H1 (cell line): Measurements from ENCODE around the gene PSMB9. TPM values are rescaled to one million over a fixed set of nuclear protein-coding genes. Genes with fewer than 3 reads are reported as not detected.

Experiments
- CTCF ChIA-PET: fragments of 300-600 bp; sonication (Branson Sonifier 250); formaldehyde crosslinking; loops from one replicate; lab custom pipeline; 2021; ENCODE audit not compliant: partially characterized antibody; lab: Charles Lee
- POLR2A ChIA-PET: fragments of 300-600 bp; sonication (Branson Sonifier 250); formaldehyde crosslinking; loops from one replicate; lab custom pipeline; 2021; ENCODE audit warnings: inconsistent platforms; ENCODE audit not compliant: partially characterized antibody; lab: Charles Lee
- DNase-seq, 2 experiments: peaks; one replicate each; pipeline versions ENCODE4 v3.0.0 to v3.0.0-alpha.2; 2010 to 2022; ENCODE audit warnings: low spot score in 2 of 2, low read depth in 1 of 2, mixed read lengths in 1 of 2
- FAIRE-seq: peaks from 2 replicates; lab custom pipeline; 2011; peaks lifted over from hg19 to GRCh38; lab: Jason Lieb, UNC
- H2AFZ ChIP-seq: 2 replicates; pipeline ENCODE4 v1.8.1; 2012; ENCODE audit warnings: low read length, inconsistent platforms
- H2AK5ac ChIP-seq: 2 replicates; pipeline ENCODE4 v1.6.1; 2013; ENCODE audit warnings: low read depth, low read length
- H2BK120ac ChIP-seq: replicated peaks from 2 replicates; pipeline ENCODE3; 2013; ENCODE audit warnings: low read depth, low read length, inconsistent platforms
- H2BK12ac ChIP-seq: 2 replicates; pipeline ENCODE4 v1.6.1; 2013; ENCODE audit warnings: low read depth, low read length
- H2BK15ac ChIP-seq: 2 replicates; pipeline ENCODE4 v1.6.1; 2013; ENCODE audit warnings: low read length
- H2BK20ac ChIP-seq: 2 replicates; pipeline ENCODE4 v1.6.1; 2013; ENCODE audit warnings: low read length
- H2BK5ac ChIP-seq: 2 replicates; pipeline ENCODE4 v1.6.1; 2013; ENCODE audit warnings: low read depth, low read length
- H3K14ac ChIP-seq: 2 replicates; pipeline ENCODE4 v1.6.1; 2013; ENCODE audit warnings: inconsistent platforms; ENCODE audit not compliant: insufficient read length
- H3K18ac ChIP-seq: 2 replicates; pipeline ENCODE4 v1.6.1; 2013; ENCODE audit warnings: low read length; ENCODE audit errors: extremely low read depth
- H3K23ac ChIP-seq: 2 replicates; pipeline ENCODE4 v1.6.1; 2013; ENCODE audit warnings: inconsistent platforms; ENCODE audit not compliant: insufficient read length
- H3K23me2 ChIP-seq: 2 replicates; pipeline ENCODE4 v1.6.1; 2013; ENCODE audit warnings: low read depth, low read length
- H3K27ac ChIP-seq: 2 replicates; pipeline ENCODE4 v1.6.1; 2011; ENCODE audit warnings: low read depth, low read length, inconsistent platforms
- H3K27me3 ChIP-seq, 4 experiments: replicated peaks in 1 of 4; 1 replicate in 1 of 4; 2 replicates in 3 of 4; pipeline versions ENCODE4 v1.6.1 to v1.8.1; 2011 to 2013; ENCODE audit warnings: low read length in 3 of 4, mild to moderate bottlenecking in 3 of 4, inconsistent platforms in 2 of 4, mixed read lengths in 2 of 4, moderate library complexity in 1 of 4; ENCODE audit not compliant: control insufficient read depth in 3 of 4, insufficient read depth in 3 of 4; ENCODE audit errors: extremely low read depth in 1 of 4
- H3K36me3 ChIP-seq, 4 experiments: 2 replicates each; pipeline versions ENCODE4 v1.6.1 to v1.8.1; 2011 to 2013; ENCODE audit warnings: mild to moderate bottlenecking in 4 of 4, low read length in 3 of 4, moderate library complexity in 2 of 4, control low read depth in 1 of 4, inconsistent platforms in 1 of 4; ENCODE audit not compliant: insufficient read depth in 4 of 4, control insufficient read depth in 2 of 4
- H3K4ac ChIP-seq: replicated peaks from 2 replicates; pipeline ENCODE3; 2013; ENCODE audit warnings: low read length, low read depth, mixed read lengths, inconsistent platforms; ENCODE audit not compliant: insufficient read length
- H3K4me1 ChIP-seq, 4 experiments: replicated peaks in 1 of 4; 1 replicate in 1 of 4; 2 replicates in 3 of 4; pipeline versions ENCODE4 v1.6.1 to v1.8.1; 2011 to 2013; ENCODE audit warnings: low read length in 3 of 4, inconsistent platforms in 2 of 4, mixed read lengths in 1 of 4; ENCODE audit not compliant: insufficient read depth in 4 of 4, control insufficient read depth in 3 of 4
- H3K4me2 ChIP-seq, 2 experiments: 2 replicates each; pipeline versions ENCODE4 v1.6.1 to v1.8.1; 2011 to 2013; ENCODE audit warnings: low read depth in 2 of 2, low read length in 2 of 2, control low read depth in 1 of 2, inconsistent platforms in 1 of 2, mild to moderate bottlenecking in 1 of 2; ENCODE audit not compliant: insufficient read depth in 1 of 2
- H3K4me3 ChIP-seq, 4 experiments: fragments of 200-600, 300-600 bp in 1 of 4; sonication (generic), shearing (Covaris generic), sonication (Bioruptor Twin) in 1 of 4; 2 replicates each; pipeline versions ENCODE4 v1.5.1 to v1.8.1; 2011 to 2016; ENCODE audit warnings: low read length in 4 of 4, low read depth in 3 of 4, control low read depth in 2 of 4, inconsistent platforms in 2 of 4, mild to moderate bottlenecking in 2 of 4, mixed read lengths in 1 of 4, moderate library complexity in 1 of 4; ENCODE audit not compliant: insufficient read depth in 2 of 4; ENCODE audit errors: extremely low read depth in 1 of 4
- H3K56ac ChIP-seq: replicated peaks from 2 replicates; pipeline ENCODE3; 2013; ENCODE audit warnings: low read depth, mild to moderate bottlenecking, mixed read lengths, low read length, inconsistent platforms; ENCODE audit not compliant: insufficient read length
- H3K79me1 ChIP-seq: 2 replicates; pipeline ENCODE4 v1.6.1; 2013; ENCODE audit warnings: low read depth, low read length, control low read depth
- H3K79me2 ChIP-seq, 2 experiments: 2 replicates each; pipeline versions ENCODE4 v1.6.1 to v1.8.1; 2012 to 2013; ENCODE audit warnings: low read length in 2 of 2, mild to moderate bottlenecking in 2 of 2, inconsistent platforms in 1 of 2; ENCODE audit not compliant: insufficient read depth in 2 of 2, control insufficient read depth in 1 of 2
- H3K9ac ChIP-seq, 4 experiments: replicated peaks in 1 of 4; 1 replicate in 1 of 4; 2 replicates in 3 of 4; pipeline versions ENCODE4 v1.6.1 to v1.8.1; 2011 to 2013; ENCODE audit warnings: low read depth in 3 of 4, low read length in 3 of 4, control low read depth in 2 of 4, mild to moderate bottlenecking in 2 of 4, moderate library complexity in 2 of 4, inconsistent platforms in 1 of 4; ENCODE audit errors: extremely low read depth in 1 of 4
- H3K9me3 ChIP-seq, 2 experiments: 2 replicates each; pipeline versions ENCODE4 v1.6.1 to v1.8.1; 2012 to 2013; ENCODE audit warnings: mild to moderate bottlenecking in 2 of 2, moderate library complexity in 2 of 2, control low read depth in 1 of 2, inconsistent platforms in 1 of 2, low read depth in 1 of 2, low read length in 1 of 2, mixed read lengths in 1 of 2; ENCODE audit not compliant: insufficient read depth in 2 of 2
- H4K20me1 ChIP-seq, 2 experiments: replicated peaks in 1 of 2; 2 replicates each; pipeline versions ENCODE3 to v1.8.1; 2011 to 2013; ENCODE audit warnings: inconsistent platforms in 2 of 2, low read length in 2 of 2, mild to moderate bottlenecking in 1 of 2; ENCODE audit not compliant: insufficient read depth in 2 of 2, control insufficient read depth in 1 of 2
- H4K5ac ChIP-seq: 2 replicates; pipeline ENCODE4 v1.6.1; 2013; ENCODE audit warnings: low read length, low read depth, mixed read lengths, inconsistent platforms; ENCODE audit not compliant: insufficient read length
- H4K8ac ChIP-seq: 2 replicates; pipeline ENCODE4 v1.8.0; 2013; ENCODE audit warnings: mild to moderate bottlenecking, moderate library complexity, low read length, inconsistent platforms; ENCODE audit not compliant: insufficient read depth; ENCODE audit errors: extremely low read depth
- H4K91ac ChIP-seq: replicated peaks from 2 replicates; pipeline ENCODE3; 2013; ENCODE audit warnings: low read length, mixed read lengths, inconsistent platforms; ENCODE audit not compliant: insufficient read length
- ATF3 ChIP-seq: IDR thresholded peaks from 2 replicates; pipeline ENCODE4 v1.6.1; 2011; ENCODE audit warnings: low read depth, mild to moderate bottlenecking, low read length; ENCODE audit not compliant: insufficient read depth
- BRCA1 ChIP-seq: IDR thresholded peaks from 2 replicates; pipeline ENCODE4 v1.6.1; 2012; ENCODE audit warnings: low read depth, low read length, improper control_type of control experiment
- GTF2F1 ChIP-seq: IDR thresholded peaks from 2 replicates; pipeline ENCODE4 v1.6.1; 2012; ENCODE audit warnings: low read depth, low read length, improper control_type of control experiment, borderline replicate concordance
- KDM4A ChIP-seq: IDR thresholded peaks from one replicate; pipeline ENCODE4 v1.7.1; 2012; ENCODE audit warnings: low read depth, mild to moderate bottlenecking, moderate library complexity, low read length, inconsistent platforms; ENCODE audit not compliant: severe bottlenecking
- POLR2A ChIP-seq, 2 experiments: IDR thresholded peaks; 1 replicate in 1 of 2; 2 replicates in 1 of 2; pipeline ENCODE4 v1.6.1; 2011; ENCODE audit warnings: low read depth in 2 of 2, low read length in 2 of 2, mild to moderate bottlenecking in 2 of 2; ENCODE audit errors: control extremely low read depth in 1 of 2
- POU5F1 ChIP-seq: IDR thresholded peaks from 2 replicates; pipeline ENCODE4 v1.6.1; 2011; ENCODE audit warnings: low read depth, mild to moderate bottlenecking, low read length, moderate library complexity
- RBBP5 ChIP-seq: IDR thresholded peaks from 2 replicates; pipeline ENCODE4 v1.7.1; 2012; ENCODE audit warnings: low read depth, mild to moderate bottlenecking, inconsistent platforms, low read length, moderate library complexity, borderline replicate concordance
- SIRT6 ChIP-seq: IDR thresholded peaks from one replicate; pipeline ENCODE4 v1.7.1; 2012; ENCODE audit warnings: low read length, inconsistent platforms
- TBP ChIP-seq: IDR thresholded peaks from 2 replicates; pipeline ENCODE4 v1.6.1; 2011; ENCODE audit warnings: low read depth, low read length, improper control_type of control experiment
- WGBS, 2 experiments: shearing (Covaris generic) in 1 of 2; methylation state at CpG; one replicate each; pipeline versions ENCODE4 v1.1.6 to v1.1.7; 2013 to 2015; ENCODE audit warnings: low lambda C conversion rate in 2 of 2, mixed read lengths in 2 of 2, inconsistent platforms in 1 of 2, low coverage in 1 of 2, missing lambda C conversion rate in 1 of 2; ENCODE audit not compliant: insufficient replicate concordance in 2 of 2, insufficient coverage in 1 of 2, insufficient read length in 1 of 2; ENCODE audit errors: extremely low coverage in 1 of 2, missing lambda C conversion rate in 1 of 2; 5-methylcytosine and 5-hydroxymethylcytosine counted together
- polyA plus RNA-seq, 7 experiments: library from polyadenylated mRNA; depleted of rRNA in 3 of 7; stranded (reverse) in 5 of 7; unstranded in 2 of 7; fragments of >200 nt in 5 of 7; fragments of 200-250 nt in 2 of 7; gene quantifications; 1 replicate in 5 of 7; 2 replicates in 1 of 7; 4 replicates in 1 of 7; pipeline versions ENCODE4 v1.2.1 to v1.2.3, GENCODE V29; 2011 to 2013; ENCODE audit warnings: missing spikeins in 2 of 7, mixed read lengths in 2 of 7
- total RNA-seq: library from RNA; stranded (reverse); fragmentation: NEBNext Ultra II Directional; extraction: Animal tissue kit (Norgen Biotek cat#: 25700); gene quantifications from 2 replicates; pipeline ENCODE4 v1.2.1, GENCODE V29; 2021
- TF ChIP-seq, protein P1 (sequence below): IDR thresholded peaks from 2 replicates; pipeline ENCODE4 v1.6.1; 2012; ENCODE audit warnings: inconsistent platforms

Gene PSMB9
- total and polyA plus RNA-seq, 2 of the 8 experiments (the other 6 are each of a cell fraction or from before 2014, with no cell fraction given): 4.5 to 22.8 TPM

DNA sequence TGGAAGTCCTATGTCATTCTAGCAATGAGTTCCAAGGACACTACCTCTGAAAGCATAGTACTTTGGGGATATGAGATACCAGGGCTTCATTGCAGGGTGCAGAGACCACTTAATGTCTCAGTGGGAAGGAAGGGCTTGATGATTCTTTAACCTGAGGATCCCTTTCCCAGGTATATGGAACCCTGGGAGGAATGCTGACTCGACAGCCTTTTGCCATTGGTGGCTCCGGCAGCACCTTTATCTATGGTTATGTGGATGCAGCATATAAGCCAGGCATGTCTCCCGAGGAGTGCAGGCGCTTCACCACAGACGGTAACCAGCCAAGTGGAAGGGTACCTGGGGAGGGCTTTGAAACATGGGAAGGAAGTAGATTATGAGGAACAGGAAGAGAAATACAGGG lies 4.2 kb downstream of the PSMB9 start:
- no peak overlapping the region for H3K4me3 ChIP-seq
- H3K79me1 ChIP-seq: no peaks in the 10 kb centered on the region
- H4K5ac ChIP-seq: no peak overlapping the region
- no peak overlapping the region for H3K18ac ChIP-seq
- H3K9ac ChIP-seq: no peak overlapping the region
- H3K27ac ChIP-seq: no peak overlapping the region
- H2BK5ac ChIP-seq: no peak overlapping the region
- H3K4ac ChIP-seq: no peak overlapping the region
- no peak overlapping the region for H3K14ac ChIP-seq
- no peaks in the 10 kb centered on the region for H3K36me3 ChIP-seq
- H2AFZ ChIP-seq: no peak overlapping the region
- no peak overlapping the region for H2BK15ac ChIP-seq
- H2BK12ac ChIP-seq: no peak overlapping the region
- no peaks in the 10 kb centered on the region for H3K79me2 ChIP-seq
- no peak overlapping the region for H3K23ac ChIP-seq
- H4K20me1 ChIP-seq: no peaks in the 10 kb centered on the region
- peak overlapping the region; percentile 65; the same call in 1 of the 2 replicates for H4K8ac ChIP-seq
- H4K91ac ChIP-seq: no peak overlapping the region
- H2AK5ac ChIP-seq: no peak overlapping the region
- H3K56ac ChIP-seq: no peak overlapping the region
- peaks cover 0 to 6% (median 1%) of the 10 kb centered on the region in 4 experiments; a peak in 6 of 7 replicates for H3K4me1 ChIP-seq
- ChIA-PET POLR2A (interaction anchor here (1.2 to 2.6 kb wide), 2 partner anchors 19 to 113 kb away, joined by 4 to 10 read pairs; partner anchors contain the start of gene TAP2), CTCF (interaction anchor here (0.6 to 19.9 kb wide), 7 partner anchors 10 to 95 kb away, joined by 4 to 402 read pairs (median 5); partner anchors contain the start of genes HLA-DMA, PSMB8 and TAP2)
- peaks cover 8% of the 10 kb centered on the region; the same call in 1 of the 2 replicates for H3K23me2 ChIP-seq
- H3K27me3 ChIP-seq: peaks cover 2 to 22% (median 18%) of the 10 kb centered on the region in 4 experiments
- no peak for FAIRE-seq
- no peak for DNase-seq
- H2BK120ac ChIP-seq: no peak overlapping the region
- no peak overlapping the region for H2BK20ac ChIP-seq
- H3K4me2 ChIP-seq: no peak overlapping the region
- no peaks in the 10 kb centered on the region for H3K9me3 ChIP-seq
- 78% methylated on average over 5 of the region's 5 CpGs; no CpG with 5 or more reads in 1 of the 2 experiments for WGBS, 2 experiments
- no peak for TF ChIP-seq BRCA1
- no peak for TF ChIP-seq SIRT6
- no peak for TF ChIP-seq GTF2F1
- TF ChIP-seq, protein P1, sequence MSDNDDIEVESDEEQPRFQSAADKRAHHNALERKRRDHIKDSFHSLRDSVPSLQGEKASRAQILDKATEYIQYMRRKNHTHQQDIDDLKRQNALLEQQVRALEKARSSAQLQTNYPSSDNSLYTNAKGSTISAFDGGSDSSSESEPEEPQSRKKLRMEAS: no peak
- no peak for TF ChIP-seq KDM4A
- TF ChIP-seq RBBP5: no peak
- no peak for TF ChIP-seq POU5F1
- TF ChIP-seq TBP: no peak
- TF ChIP-seq POLR2A (IDR thresholded peaks at IDR 0.05; ENCODE audit: control extremely low read depth in 1 of 2, low read depth in 2 of 2, low read length in 2 of 2): no peak
- TF ChIP-seq ATF3: no peak
